AML-193 (cell line): Measurements from ENCODE around the gene CENPP.
A peak's percentile ranks its signal among the peaks of the same experiment; 100 is the strongest.

Source experiments
- DNase-seq, 2 experiments: peaks; one replicate each; lab custom pipeline; 2025; lab: John Stamatoyannopoulos, UW

Gene CENPP

DNA sequence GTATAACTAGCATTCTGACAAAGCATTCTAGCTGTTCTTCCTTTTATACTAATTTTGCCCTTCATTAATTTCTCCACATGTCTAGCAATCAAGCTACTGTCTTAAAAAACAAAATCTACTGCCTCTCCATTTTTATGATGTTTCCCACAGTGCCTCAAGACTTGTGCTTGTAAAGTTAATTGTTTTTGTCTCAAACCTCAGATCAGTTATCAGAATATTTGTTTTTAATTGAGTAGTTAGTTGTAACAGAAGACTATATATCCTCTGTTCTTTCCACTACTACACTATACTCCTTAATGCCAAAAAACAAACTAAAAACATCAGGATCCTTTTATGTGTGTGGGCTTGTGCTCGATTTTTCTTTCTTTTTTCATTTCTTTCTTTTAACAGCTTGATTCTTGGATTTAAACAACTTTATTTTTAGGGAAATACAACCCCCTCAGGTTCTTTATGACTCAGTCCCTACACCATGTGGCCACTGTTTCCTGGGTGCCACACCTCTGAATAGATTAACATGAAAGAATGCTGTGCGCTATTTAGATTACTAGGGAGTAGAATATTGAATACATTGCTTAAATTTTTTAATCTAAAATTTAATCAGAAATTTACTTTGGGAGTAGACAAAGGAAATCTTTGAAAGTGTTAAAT is 155.4 kb downstream of the CENPP start:
- no peak for DNase-seq

DNA sequence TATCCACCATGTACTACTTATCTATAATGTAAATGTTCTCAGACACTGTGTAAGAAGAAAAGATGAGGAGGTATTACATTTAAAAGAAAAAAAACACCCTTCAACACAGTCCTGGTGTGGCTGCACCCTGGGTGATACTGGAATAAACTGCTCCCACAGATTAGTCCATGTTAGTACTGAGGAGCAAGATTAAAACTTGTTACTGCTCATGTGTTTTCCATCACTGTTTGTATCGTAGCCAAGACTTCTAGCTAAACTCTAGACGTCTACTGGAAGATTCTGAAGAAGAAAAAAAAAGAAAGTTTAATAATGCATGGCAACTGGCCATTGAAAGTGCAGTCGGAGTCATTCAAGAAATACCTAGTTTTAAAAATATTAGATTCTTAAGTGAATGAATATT is 156.6 kb downstream of the CENPP start, which contains the start of gene ASPN:
Gene ASPN, minus strand, starts transcription at position 178 of the 400 bp plus-strand sequence.
- no peak for DNase-seq

DNA sequence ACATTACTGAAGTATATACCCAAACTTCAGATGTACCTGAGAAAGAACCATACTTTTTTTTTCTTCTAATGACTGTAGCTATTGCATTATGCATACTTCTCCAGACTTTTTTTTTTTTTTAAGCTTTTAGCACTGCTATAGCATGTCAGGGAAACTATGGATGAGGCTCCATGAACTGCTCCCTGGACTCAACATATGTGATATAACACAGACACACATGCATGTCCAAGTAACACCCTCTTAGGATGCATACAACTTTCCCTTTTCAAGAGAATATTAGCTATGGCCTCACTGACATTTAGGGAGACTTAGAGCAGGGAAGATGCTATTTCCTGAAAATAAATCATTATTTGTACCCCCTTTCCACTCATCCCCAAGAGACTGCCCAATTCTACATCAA is 157.1 kb downstream of the CENPP start:
- DNase-seq = no peak

DNA sequence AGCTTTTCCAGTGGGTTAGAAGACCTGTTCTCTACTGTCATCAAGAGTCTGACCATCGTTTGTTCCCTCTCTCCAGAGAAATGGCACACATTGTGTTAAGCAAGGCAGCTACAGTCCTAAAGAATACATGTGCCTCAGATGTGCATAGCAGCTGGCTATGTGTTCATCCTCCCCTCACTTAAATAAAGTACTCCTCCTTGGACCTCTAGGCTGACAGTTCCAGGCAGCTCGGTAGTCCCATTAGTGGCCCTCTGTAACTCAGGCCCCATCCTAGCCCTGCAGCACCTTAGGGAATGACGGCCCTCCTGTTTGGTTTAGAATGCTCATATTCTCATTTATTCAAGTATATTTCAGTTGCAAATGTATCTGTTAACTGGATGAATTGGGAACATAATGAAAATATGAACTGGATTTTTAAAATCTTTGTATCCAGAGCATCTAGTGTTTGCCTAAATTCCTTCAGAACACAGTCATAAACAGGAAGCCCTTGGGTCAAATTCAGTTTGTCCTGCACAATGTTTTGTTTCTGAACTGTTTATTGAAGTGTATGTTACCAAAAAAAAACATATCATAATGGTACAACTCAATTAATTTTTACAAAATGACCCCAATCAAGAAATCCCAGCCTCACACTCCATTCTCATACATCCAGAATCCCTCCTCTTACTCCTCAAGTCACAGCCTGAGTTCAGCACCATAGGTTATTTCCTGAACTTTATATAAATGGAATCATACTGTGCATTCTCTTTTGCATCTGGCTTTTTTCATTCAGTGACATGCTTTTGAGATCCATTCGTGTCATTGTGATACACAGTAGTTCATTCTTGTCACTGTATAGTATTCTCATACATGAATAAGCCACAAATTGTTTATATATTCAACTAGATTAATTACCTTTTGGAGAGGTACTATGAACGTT is 158.1 kb downstream of the CENPP start:
- no peak for DNase-seq

DNA sequence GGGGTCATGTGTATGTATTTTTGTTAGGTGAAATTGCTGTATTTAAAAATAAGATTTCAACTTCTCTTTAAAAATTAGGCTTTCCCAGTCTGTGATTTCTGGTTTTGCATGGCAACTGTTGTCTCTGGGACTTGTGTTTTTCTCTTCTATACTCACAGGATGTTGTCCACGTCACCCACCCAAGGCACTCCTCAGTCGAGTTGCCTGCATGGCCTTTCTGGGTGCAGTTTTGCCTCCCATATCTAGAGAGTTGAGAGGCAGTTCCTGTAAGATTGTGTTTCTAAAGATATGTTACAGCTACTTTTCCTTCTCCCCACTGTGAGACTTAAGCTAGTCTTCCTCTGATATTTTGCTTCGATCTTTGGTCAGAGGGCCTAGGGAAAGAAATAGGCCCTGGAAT is 158.8 kb downstream of the CENPP start:
- no peak for DNase-seq

DNA sequence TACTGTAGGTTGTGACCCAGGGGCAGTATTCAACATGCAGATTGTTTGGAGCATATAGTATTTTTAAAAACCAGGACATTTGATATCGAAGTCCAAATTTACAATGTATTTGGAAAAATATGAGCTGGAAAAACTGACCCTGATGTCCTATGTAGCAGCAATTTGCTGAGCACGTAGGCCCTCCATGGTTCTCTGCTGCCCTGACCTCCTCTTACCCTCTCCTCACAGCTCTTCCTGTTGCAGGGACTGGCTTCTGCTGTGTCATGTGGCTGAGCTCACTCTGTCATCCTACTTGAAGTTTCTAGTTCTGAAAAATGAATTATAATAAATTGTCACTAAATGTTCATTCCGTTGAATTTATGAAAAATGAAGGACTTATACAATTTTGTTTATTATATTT is 160.6 kb downstream of the CENPP start:
- peak; percentile 12 to 22 for DNase-seq

DNA sequence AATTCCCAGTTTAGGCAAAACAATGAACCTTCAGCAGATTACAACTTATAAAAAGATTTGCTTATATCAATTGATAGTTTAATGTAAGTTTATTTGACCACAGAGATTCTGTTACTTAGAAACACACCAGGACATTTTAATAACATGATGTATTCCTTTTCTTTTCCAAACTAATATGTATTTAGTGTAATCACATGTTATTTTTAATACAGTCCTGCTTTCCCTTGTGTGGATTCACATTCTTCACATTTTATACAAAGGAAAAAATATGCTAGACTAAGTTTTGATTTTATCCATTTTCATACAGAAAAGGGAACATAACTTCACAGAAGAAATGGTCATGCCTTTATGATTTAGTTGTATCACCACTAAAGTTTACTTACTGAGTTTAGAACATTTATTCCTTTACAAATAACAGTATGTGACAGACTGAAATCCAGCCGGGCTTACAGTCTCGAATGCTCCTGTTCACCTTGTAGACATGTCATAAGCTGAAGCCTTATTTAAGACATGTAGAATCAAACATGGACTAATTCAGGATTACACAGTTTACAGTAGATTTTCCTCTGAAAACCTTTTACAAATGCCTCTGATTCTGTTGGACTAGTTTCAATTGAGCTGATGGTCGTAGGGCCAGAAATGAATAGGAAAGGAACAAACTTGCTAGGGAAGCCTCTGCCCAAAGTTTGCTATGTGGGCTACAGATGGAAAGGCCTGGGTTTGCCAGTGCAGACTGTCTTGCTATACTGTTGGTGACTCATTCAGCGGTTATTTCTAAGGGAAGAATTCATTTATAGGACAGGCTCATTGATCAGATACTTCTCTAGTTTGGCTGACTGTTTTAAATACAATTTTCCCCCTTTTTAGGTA is 163.2 kb downstream of the CENPP start:
- no peak for DNase-seq

DNA sequence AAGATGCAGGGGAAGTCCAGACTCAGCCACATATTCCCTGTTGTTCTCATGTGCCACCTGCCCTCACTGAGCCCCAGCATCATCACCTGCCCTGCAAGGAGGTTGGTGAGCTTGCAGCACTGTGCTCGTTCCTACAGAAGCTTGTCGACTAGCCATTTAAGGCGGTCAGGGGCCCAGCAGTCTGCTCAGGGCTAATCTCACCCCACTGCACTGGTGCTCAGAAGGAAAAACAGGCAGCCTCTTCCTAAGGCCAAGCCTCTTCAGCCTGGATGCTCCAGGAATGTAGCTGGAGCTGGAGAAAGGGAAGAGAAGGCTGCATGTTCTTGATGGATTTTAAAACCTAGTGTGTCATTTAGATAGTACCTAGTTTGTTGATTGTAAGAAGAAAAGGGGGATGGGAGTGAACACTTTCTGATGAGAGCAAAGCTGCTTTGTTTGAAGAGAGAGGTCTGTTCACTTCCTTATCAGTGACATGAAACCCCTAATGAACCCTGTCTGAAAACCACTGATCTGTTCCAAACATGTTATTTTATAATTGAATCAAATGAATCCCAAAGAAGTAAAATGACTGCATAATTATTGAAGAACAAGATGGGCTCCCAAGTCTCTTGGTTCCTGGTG is 167.1 kb downstream of the CENPP start:
- DNase-seq = no peak

DNA sequence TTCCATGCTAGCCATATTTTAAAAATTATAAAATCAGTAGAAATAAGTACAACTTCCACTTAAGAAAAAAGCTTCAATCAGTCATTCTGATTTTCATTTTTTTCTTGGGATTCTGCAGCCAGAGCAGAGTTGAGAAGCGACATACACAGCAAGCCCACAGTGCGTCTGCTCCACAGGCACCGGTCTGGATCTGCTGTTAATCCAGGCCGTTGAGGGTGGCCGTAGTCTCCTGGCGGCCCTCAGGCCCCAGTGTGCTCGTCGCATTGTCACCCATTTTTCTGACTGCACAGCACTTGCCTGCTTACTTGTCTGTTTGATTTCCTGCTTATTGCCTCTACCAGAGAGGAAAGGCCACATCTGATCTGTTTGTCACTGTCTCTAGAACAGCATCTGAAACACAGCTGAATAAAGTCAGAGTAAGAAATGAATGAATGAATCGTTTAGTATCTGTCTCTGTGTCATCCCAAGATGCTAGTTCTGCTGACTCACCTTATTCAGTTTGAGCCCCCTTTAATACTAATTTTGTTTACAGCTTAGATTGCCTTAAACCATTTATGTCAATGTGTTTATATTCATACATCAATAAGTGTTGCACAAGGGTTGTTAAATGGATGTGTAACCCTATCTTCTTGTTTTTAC is 168.1 kb downstream of the CENPP start:
- no peak for DNase-seq

DNA sequence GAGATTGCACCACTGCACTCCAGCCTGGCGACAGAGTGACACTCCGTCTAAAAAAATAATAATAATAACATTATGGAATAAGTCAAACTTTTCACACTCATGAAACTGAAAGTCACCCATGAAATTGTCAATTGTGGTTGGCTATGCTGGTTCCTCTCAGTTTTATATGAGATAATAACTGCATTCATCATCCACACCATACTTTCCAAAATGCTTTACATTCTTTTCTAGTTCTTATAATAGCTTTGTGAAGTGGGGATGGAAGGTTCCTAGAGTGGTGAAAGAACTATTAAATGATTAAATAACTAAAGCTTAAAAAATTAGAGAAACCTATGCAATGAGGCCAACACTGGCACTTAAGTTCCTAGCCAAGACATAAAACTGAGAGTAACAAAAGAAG is 169.1 kb downstream of the CENPP start:
- no peak for DNase-seq

DNA sequence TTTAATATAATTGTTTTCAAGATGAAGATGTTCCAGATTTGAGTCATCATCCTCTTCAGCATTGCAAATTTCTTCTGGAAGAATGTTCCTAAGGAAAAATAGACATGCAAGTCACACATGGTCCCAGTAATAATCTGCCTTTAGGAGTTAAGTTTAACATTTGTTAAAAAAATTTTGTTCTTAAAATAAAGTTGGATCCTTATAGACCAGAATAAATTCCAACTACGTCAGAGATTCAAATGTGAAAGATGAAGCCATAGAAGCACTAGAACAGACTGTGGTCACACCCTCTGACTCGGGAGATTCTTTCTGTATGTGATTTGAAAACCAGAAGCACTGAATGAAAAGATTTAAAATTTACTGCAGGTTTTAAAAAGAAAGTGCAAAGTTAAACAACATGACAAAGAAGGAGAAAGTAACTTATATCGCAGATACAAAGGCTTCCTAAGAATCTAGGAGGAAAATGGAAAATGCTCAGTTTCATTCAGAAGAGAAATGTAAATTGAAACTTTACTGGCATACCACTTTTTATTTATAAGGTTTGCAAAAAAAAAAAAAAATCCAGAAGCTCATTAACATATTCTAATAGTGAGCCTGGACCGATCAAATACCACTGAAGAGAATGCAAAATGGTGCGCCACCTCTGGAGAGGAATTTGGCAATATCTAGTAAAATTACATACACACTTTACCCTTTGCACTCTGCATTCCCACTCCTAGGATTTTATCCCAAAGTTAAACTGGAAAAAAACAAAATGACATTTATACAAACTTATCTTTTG is 170.8 kb downstream of the CENPP start:
- DNase-seq = no peak

DNA sequence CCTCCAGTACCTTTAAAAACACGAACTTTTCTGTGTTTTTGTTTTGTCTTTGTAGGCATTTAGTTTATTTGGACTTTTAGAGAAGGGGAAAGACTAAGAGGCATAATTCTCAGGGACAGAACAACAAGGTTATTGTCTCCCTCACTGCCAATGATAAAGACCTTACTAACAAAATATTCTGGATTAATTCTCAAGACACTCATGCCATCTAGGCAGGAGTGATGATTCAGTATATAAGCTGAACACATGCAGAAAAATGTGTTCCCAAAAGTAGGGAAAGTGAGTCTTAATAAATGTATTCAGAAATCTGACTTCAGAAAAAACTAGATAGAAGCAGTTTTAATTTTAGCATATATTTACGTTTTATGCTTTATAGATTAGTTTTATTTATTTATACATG is 173.9 kb downstream of the CENPP start:
- no peak for DNase-seq

DNA sequence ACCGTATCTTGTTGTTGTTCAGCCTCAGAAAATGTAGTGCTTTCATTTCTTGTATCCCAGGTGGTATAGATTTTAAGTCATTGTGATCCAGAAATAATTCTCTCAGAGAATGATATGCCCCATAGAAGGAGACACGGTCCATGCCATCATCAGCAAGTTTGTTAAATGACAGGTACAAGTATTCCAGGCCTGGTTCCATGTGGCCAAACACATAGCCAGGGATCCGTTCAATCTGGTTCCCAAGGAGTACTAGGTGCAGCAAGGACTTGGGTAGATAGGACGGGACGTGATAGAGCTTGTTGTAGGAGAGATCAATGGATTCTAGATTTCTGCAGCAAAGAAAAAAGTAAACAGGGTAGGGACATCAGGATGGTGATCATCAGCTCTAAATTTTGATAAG is 175.0 kb downstream of the CENPP start:
- DNase-seq = no peak

DNA sequence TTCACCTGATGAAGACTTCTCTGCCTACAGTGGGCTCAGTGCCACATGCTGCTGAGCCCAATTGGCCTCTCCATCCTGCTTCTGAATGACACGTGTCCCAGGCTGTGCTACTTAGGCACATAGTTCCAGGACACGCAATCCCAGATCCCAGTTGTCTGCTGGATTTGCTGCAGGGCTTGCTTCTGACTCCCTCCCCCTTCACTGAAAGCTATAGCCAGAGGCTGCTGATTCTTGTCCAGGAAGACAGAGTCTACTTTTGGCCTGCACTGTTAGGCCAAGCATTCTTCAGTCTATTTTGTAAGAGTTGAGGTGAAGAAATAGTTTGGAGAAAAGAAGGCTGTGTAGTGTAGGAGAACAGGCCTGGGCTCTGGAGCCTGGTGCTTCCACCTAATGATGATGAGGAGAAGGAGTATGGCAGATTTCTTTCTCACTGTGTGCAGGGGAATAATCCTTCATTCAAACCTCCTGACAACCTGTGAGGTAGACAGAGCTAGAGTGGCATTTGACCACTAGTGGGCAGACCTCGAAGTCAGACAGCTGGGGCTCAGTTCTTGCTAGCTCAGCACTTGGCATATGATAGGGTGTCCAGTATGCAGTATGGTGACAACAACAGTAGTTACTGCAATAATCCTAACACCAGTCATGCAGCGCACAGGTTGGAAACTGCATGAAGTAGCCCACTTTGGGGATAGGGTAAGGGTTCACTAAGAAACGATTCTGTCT is 176.1 kb downstream of the CENPP start:
- DNase-seq = peak; percentile 37 to 52

DNA sequence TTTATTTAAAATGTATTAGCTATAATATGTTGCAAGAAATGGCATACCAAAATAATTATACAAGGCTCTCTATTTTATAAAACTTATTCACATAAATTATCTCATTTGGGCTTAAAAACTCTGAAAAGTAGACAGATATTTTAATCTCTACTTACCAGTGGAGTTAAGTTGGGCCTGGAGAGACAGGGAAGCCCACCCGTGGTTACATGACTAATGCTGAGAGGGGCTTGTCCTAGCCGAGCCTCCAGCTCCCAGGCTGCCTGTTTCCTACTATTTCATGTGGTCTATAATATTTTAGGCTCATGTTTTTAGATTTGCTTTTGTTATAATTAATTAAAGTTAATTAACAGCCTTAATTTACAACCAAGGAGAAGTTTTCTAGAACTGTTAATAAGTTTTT is 177.4 kb downstream of the CENPP start:
- no peak for DNase-seq

DNA sequence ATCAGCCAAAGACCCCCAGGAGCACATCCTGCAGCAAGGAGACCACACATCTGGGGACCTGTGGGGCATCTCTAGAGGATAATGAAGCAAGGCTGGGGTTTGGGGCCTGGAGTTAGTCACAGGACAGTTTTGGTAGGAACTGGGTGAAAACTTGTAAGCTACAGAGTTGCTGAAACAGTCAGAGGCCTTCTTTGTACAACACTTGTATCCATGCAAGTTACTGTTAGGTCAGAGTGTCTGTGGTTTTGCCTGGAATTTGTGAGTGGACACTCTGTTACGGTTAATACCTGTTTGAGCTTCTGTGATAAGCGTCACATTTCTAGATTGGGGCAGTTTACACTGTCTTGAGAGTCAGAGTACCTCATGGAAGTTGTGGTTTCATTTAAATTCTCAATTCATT is 179.1 kb downstream of the CENPP start:
- no peak for DNase-seq

DNA sequence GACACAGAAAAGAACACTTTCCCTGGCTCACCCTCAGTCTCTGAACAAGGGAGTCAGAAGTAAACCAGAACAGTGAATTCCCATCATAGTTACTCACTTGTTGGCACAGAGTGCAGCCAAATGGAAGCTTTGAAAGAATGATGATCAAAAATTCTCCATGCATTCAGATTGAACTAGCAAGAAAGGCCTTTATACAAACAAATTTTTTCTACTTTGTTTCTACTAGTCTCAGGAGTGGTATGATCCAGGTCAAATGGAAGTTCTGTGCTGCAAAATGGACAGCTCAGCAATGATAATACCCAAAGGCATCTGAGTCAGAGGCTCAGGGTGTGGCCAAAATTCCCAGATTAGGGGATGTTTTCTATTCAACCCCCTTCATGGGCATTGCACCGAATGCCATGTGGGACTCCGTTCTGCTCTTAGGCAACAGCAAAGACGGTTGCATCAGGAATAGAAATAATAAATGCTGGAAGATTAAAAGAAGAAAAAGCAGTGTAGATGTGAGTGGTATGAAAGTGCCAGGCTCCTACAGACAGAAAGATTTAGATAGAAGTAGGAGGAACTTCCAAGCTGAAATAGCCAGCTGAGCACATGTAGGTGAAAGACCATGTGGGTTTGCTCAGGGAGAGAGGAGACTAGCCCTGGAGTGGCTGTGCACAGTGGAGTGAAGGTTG is 180.6 kb downstream of the CENPP start:
- no peak for DNase-seq

DNA sequence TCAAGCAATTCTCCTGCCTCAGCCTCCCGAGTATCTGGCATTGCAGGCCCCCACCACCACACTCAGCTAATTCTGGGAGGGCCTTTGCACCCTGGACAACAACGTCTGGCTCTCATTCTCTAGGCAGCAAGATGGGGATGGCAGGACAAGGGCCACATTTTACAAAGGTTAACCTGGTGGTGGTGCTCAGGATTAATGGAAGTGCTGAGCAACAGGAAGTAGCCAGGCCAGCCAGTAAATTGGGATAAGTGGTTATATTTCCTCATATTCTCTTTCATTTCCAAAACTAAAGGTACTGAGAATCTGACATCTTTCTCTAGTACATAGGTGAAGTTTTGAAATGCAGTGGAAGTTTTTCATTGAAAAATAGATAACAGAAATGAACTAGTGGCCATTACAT is 181.3 kb downstream of the CENPP start:
- no peak for DNase-seq

DNA sequence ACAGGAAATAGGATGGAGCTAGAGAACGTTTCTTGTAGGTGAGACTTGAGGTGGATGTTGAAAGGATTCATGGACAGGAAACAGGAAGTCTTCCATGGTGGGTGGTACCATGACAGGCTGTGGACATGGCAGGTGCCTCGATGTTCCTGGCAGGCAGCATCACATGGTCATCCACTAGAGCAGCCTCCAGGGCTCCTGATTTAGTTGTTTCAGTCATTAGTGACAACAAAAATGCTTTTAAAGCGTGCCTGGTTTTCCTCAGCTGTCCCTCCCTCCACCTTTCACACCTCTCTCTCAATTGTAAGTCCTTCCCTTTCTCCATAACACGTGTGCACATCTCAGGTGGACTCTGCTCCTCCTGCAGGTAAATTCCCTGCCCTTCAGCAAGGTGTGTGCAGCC is 181.7 kb downstream of the CENPP start:
- DNase-seq = no peak
